Astrocyte (in vitro differentiated cells and primary cell): ENCODE results near the gene RPGRIP1L. TPM values are rescaled to one million over a fixed set of nuclear protein-coding genes. Genes with fewer than 3 reads are reported as not detected.

Source experiments
- DNase-seq: peaks from one replicate; pipeline ENCODE4 v3.0.0-alpha.2; 2010; ENCODE audit warnings: low read depth
- FAIRE-seq: peaks from 2 replicates; lab custom pipeline; 2011; peaks lifted over from hg19 to GRCh38; lab: Jason Lieb, UNC
- H2AFZ ChIP-seq: 2 replicates; pipeline ENCODE4 v1.6.0; 2012; ENCODE audit warnings: low read depth, low read length, inconsistent platforms
- H3K27ac ChIP-seq: 2 replicates; pipeline ENCODE4 v1.5.1; 2011; ENCODE audit warnings: low read depth, low read length, inconsistent platforms
- H3K27me3 ChIP-seq: 2 replicates; pipeline ENCODE4 v1.6.0; 2011; ENCODE audit warnings: low read length, inconsistent platforms; ENCODE audit not compliant: insufficient read depth
- H3K36me3 ChIP-seq: 2 replicates; pipeline ENCODE4 v1.5.1; 2011; ENCODE audit warnings: low read length, inconsistent platforms; ENCODE audit not compliant: insufficient read depth
- H3K4me1 ChIP-seq: 2 replicates; pipeline ENCODE4 v1.5.1; 2011; ENCODE audit warnings: low read length, inconsistent platforms; ENCODE audit not compliant: insufficient read depth
- H3K4me2 ChIP-seq: 2 replicates; pipeline ENCODE4 v1.6.0; 2012; ENCODE audit warnings: low read length, inconsistent platforms
- H3K4me3 ChIP-seq: 2 replicates; pipeline ENCODE4 v1.5.1; 2011; ENCODE audit warnings: low read depth, mild to moderate bottlenecking, low read length, inconsistent platforms; ENCODE audit not compliant: insufficient read depth
- H3K79me2 ChIP-seq: 2 replicates; pipeline ENCODE4 v1.6.0; 2012; ENCODE audit warnings: mild to moderate bottlenecking, low read length, inconsistent platforms; ENCODE audit not compliant: insufficient read depth
- H3K9ac ChIP-seq: 2 replicates; pipeline ENCODE4 v1.6.0; 2012; ENCODE audit warnings: mild to moderate bottlenecking, low read length, inconsistent platforms
- H3K9me3 ChIP-seq: 2 replicates; pipeline ENCODE4 v1.5.1; 2012; ENCODE audit warnings: low read depth, mild to moderate bottlenecking, low read length, inconsistent platforms; ENCODE audit not compliant: insufficient read depth
- H4K20me1 ChIP-seq: 2 replicates; pipeline ENCODE4 v1.6.0; 2012; ENCODE audit warnings: low read length, inconsistent platforms; ENCODE audit not compliant: insufficient read depth
- H3K27ac Mint-ChIP-seq: one replicate; pipeline ENCODE4 v1.8.0; 2021; ENCODE audit warnings: mild to moderate bottlenecking, mixed read lengths; ENCODE audit not compliant: unreplicated experiment
- H3K27me3 Mint-ChIP-seq: one replicate; pipeline ENCODE4 v1.8.0; 2021; ENCODE audit warnings: low read depth, mixed read lengths; ENCODE audit not compliant: unreplicated experiment
- H3K36me3 Mint-ChIP-seq: one replicate; pipeline ENCODE4 v1.8.0; 2021; ENCODE audit warnings: low read depth, mixed read lengths; ENCODE audit not compliant: unreplicated experiment
- H3K4me1 Mint-ChIP-seq: one replicate; pipeline ENCODE4 v1.8.0; 2021; ENCODE audit warnings: low read depth, mixed read lengths; ENCODE audit not compliant: unreplicated experiment
- H3K4me3 Mint-ChIP-seq: one replicate; pipeline ENCODE4 v1.8.0; 2021; ENCODE audit warnings: mild to moderate bottlenecking, moderate library complexity, mixed read lengths; ENCODE audit not compliant: unreplicated experiment
- H3K9me3 Mint-ChIP-seq: one replicate; pipeline ENCODE4 v1.8.0; 2021; ENCODE audit warnings: mild to moderate bottlenecking, mixed read lengths; ENCODE audit not compliant: unreplicated experiment
- EZH2 ChIP-seq: IDR thresholded peaks from 2 replicates; pipeline ENCODE4 v1.6.1; 2012; ENCODE audit warnings: mild to moderate bottlenecking, low read length, inconsistent platforms; ENCODE audit not compliant: insufficient read depth
- total RNA-seq: library from RNA; stranded (reverse); gene quantifications from 2 replicates; pipeline ENCODE4 v1.2.1, GENCODE V29; 2021
- TF ChIP-seq, protein P1 (sequence below): IDR thresholded peaks from 2 replicates; pipeline ENCODE4 v1.5.1; 2011; ENCODE audit warnings: low read depth, mild to moderate bottlenecking, inconsistent platforms, low read length, moderate library complexity; ENCODE audit not compliant: insufficient read depth

The RPGRIP1L gene
- total RNA-seq, 1 donor from 2014 or later, result 18.1 TPM

DNA sequence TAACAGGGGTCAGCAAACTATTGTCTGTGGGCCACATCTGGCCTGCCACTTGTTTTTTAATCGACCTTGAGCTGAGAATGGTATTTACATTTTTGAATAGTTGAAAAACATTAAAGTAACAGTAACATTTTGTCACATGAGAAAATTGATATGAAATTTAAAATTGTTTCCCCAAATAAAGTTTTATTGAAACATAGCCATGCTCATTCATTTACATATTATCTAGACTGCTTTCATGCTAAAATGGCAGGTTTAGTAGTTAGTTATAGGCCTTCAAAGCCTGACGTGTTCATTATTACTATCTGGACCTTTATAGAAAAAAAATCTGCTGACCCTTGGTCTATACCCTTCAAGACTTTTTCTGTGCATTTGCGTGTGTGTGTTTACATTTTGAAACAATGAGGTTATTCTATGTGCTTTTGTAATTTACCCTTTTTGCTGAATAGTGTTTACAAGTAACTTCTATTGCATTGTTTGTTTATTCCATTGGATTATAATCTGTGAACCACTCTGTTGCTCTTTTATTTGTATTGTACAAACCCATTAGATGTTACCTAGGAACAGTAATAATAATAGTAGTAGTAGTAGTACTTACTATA is 37.4 kb upstream of the RPGRIP1L start:
- H3K4me3 ChIP-seq, result no peak overlapping the region
- Mint-ChIP-seq H3K9me3 (no peaks in the 10 kb centered on the region), H3K27me3 (no peaks in the 10 kb centered on the region), H3K4me1 (peaks cover 18% of the 10 kb centered on the region), H3K27ac (no peak overlapping the region), H3K36me3 (no peaks in the 10 kb centered on the region), H3K4me3 (no peak overlapping the region)
- H2AFZ ChIP-seq, result no peak overlapping the region
- FAIRE-seq, result no peak
- H3K27me3 ChIP-seq, result no peaks in the 10 kb centered on the region
- H3K9ac ChIP-seq, result no peak overlapping the region
- no peak for TF ChIP-seq EZH2
- H4K20me1 ChIP-seq, result peaks cover 89% of the 10 kb centered on the region
- no peak overlapping the region for H3K27ac ChIP-seq
- H3K79me2 ChIP-seq, result peaks cover 74% of the 10 kb centered on the region
- H3K4me2 ChIP-seq, result no peak overlapping the region
- no peak for DNase-seq
- H3K4me1 ChIP-seq, result peaks cover 20% of the 10 kb centered on the region
- H3K9me3 ChIP-seq, result no peaks in the 10 kb centered on the region
- no peaks in the 10 kb centered on the region for H3K36me3 ChIP-seq

GRCh38 chr16:53740476-53740875 is 36.8 kb upstream of the RPGRIP1L start:
- H2AFZ ChIP-seq, result no peak overlapping the region
- H3K27ac ChIP-seq, result no peak overlapping the region
- no peaks in the 10 kb centered on the region for H3K27me3 ChIP-seq
- Mint-ChIP-seq H3K4me1 (peaks cover 16% of the 10 kb centered on the region), H3K9me3 (no peaks in the 10 kb centered on the region), H3K27me3 (no peaks in the 10 kb centered on the region), H3K27ac (no peak overlapping the region), H3K36me3 (no peaks in the 10 kb centered on the region), H3K4me3 (no peak overlapping the region)
- no peak overlapping the region for H3K9ac ChIP-seq
- H3K36me3 ChIP-seq, result no peaks in the 10 kb centered on the region
- H4K20me1 ChIP-seq, result peaks cover 86% of the 10 kb centered on the region
- TF ChIP-seq, protein P1, sequence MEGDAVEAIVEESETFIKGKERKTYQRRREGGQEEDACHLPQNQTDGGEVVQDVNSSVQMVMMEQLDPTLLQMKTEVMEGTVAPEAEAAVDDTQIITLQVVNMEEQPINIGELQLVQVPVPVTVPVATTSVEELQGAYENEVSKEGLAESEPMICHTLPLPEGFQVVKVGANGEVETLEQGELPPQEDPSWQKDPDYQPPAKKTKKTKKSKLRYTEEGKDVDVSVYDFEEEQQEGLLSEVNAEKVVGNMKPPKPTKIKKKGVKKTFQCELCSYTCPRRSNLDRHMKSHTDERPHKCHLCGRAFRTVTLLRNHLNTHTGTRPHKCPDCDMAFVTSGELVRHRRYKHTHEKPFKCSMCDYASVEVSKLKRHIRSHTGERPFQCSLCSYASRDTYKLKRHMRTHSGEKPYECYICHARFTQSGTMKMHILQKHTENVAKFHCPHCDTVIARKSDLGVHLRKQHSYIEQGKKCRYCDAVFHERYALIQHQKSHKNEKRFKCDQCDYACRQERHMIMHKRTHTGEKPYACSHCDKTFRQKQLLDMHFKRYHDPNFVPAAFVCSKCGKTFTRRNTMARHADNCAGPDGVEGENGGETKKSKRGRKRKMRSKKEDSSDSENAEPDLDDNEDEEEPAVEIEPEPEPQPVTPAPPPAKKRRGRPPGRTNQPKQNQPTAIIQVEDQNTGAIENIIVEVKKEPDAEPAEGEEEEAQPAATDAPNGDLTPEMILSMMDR, result no peak
- no peak for TF ChIP-seq EZH2
- H3K4me1 ChIP-seq, result peaks cover 15% of the 10 kb centered on the region
- DNase-seq, result peak; percentile 31
- H3K9me3 ChIP-seq, result no peaks in the 10 kb centered on the region
- no peak overlapping the region for H3K4me2 ChIP-seq
- peaks cover 77% of the 10 kb centered on the region for H3K79me2 ChIP-seq
- FAIRE-seq, result no peak
- no peak overlapping the region for H3K4me3 ChIP-seq

DNA sequence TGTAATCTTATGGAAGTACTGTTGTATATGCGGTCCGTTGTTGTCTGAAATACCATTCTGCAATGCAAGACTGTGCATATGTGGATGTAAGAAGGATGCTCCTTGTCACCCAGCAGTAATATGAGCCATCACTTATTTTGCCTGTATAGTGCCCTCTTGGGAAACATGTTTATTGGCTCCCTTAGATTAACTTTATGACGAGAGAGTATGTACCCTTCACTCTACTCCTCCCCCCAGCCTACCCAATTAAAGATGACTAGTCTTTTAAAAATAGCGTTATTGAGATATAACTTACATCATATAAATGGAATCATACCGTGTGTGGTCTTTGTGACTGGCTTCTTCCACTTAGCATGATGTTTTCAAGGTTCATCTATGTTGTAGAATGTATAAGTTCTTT is 33.9 kb upstream of the RPGRIP1L start:
- H4K20me1 ChIP-seq, result peaks cover 86% of the 10 kb centered on the region
- TF ChIP-seq, protein P1, result no peak
- no peak for TF ChIP-seq EZH2
- H3K36me3 ChIP-seq, result no peaks in the 10 kb centered on the region
- no peak overlapping the region for H3K9ac ChIP-seq
- no peak overlapping the region for H3K27ac Mint-ChIP-seq
- peaks cover 11% of the 10 kb centered on the region for H3K4me1 Mint-ChIP-seq
- H3K4me3 Mint-ChIP-seq, result no peak overlapping the region
- no peaks in the 10 kb centered on the region for H3K27me3 Mint-ChIP-seq
- no peaks in the 10 kb centered on the region for H3K9me3 Mint-ChIP-seq
- H3K27me3 ChIP-seq, result no peaks in the 10 kb centered on the region
- H3K4me2 ChIP-seq, result no peak overlapping the region
- H3K4me1 ChIP-seq, result peaks cover under 1% of the 10 kb centered on the region
- H3K27ac ChIP-seq, result no peak overlapping the region
- H2AFZ ChIP-seq, result no peak overlapping the region
- H3K36me3 Mint-ChIP-seq, result no peaks in the 10 kb centered on the region
- H3K79me2 ChIP-seq, result peaks cover 82% of the 10 kb centered on the region
- no peaks in the 10 kb centered on the region for H3K9me3 ChIP-seq
- FAIRE-seq (no peak), DNase-seq (no peak)
- no peak overlapping the region for H3K4me3 ChIP-seq
